GM21423 (cell line): ENCODE results near the gene RAPGEF6.
"Not testable (repeated sequence)": the region's sequence is repeated elsewhere in the genome, so short reads cannot be mapped to it uniquely, and the experiment has no call there.

Experiments
- ATAC-seq: cut with Tn5 transposase; IDR thresholded peaks from one replicate; pipeline ENCODE4 v1.9.1; 2021; ENCODE audit warnings: mild to moderate bottlenecking, moderate library complexity; ENCODE audit not compliant: unreplicated experiment

RAPGEF6 gene

DNA sequence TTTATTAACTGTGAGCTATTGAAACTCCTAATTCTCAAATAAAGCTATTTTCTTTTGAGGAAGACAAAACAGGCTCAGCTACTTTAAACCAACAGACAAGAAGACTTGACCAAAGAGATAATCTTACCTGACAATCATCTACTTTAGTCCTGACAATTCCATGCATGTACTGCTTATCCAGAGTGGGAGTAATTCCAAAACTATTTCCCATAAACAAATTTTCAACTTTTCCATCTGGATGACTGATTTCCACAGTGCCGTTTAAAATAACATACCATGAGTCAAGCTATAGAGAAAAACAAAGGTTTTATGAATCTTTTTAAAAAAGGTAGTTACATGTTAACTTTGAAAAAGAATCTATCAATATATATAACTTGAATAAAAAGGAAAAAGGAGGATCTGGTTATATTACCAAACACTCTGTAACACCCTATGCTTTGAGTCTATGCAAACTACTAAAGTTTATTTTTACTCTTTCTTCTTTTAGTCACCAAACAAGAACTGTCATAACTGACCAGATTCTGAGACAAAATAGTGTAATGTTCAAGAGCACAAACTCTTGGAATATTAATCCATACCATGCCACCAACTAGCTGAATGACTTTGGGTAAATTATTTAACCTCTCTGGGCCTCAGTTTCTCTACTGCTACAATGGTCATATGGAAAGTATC, 129.7 kb downstream of the RAPGEF6 start:
- ATAC-seq, result no peak

DNA sequence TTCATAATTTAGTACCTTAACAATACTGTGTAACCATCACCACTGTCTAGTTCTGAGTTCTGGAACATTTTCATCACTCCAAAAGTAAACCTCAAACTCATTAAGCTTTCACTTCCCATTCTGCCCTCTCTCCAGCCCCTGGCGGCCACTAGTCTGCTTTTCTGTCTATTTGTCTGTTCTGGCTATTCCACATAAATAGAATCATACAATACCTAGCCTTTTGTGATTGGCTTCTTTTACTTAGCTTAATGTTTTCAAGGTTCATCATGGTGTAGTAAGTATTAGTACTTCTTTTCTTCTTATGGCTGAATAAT, 138.7 kb downstream of the RAPGEF6 start:
- ATAC-seq, result peak; percentile 95

DNA sequence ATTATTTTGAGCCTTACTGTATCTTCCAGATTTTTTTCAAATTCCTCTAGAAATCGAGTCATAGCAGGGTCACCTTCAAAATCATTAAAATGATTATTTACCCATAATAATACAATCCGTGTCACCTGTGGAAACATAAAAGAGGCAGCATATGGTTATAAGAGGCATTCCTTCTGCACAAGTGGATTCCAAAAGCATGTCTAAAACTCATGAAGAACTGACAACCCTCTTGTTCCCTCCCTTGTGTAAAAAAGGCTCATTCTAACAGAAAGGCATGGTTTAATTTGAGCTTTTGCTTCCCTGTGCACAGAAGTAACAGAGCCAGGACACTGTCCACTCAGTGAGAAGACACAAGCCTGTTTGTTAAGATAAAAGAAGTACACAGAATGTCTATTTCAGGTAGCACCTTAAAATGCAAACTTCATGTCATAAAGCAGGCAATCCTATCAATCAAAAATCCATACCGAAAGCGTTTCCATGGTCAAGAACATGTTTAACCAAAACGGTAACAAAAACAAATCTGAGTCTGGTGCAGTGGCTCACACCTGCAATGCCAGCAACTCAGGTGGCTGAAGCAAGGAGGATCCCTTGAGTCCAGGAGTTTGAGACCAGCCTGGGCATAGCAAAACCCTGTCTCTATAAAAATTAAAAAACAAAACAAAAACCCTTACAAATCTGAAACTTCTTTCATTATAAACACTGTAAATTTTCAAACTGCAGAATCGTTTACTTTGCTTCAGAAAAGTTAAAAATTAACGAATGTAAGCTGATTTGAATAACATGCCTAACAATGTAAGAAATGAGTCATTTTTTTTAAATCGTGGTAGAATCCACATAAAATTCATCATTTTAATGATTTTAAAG, 139.3 kb downstream of the RAPGEF6 start:
- no peak for ATAC-seq

DNA sequence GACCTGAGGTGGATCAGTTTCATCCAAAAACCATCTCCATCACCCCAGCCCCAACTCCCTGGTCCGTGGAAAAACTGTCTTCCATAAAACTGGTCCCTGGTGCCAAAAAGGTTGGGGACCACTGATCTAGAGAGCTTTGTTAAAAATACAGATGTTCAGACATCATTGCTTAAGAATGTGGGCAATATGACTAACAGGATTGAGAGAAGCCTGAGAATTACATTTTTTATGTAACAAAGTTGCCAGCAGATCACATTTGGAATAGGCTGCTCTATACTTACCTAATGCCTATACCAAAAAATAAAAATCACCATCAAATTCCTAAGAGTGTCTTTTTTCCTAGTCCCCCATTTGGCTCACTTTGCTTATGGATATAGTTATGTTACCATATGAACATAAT, 143.3 kb downstream of the RAPGEF6 start:
- ATAC-seq, result no peak

DNA sequence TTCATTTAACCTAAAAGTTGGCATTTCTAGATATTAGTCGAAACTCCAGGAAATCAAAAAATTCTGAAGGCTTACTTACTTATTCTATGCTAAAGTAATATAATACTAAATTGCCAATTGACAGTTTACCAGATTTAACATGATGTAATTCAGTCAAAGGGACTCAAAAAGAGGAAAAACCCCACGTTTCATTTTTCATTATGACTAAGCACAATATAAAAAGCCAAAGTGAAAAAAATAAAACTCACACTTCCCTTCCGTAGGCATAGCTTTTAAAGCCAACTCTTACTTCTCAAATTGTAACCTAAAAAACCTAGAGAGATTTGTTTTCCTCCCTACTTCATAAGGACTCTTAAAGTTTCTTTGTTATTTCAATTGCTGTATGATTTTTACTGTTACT, 146.6 kb downstream of the RAPGEF6 start:
- ATAC-seq, result peak; percentile 91

DNA sequence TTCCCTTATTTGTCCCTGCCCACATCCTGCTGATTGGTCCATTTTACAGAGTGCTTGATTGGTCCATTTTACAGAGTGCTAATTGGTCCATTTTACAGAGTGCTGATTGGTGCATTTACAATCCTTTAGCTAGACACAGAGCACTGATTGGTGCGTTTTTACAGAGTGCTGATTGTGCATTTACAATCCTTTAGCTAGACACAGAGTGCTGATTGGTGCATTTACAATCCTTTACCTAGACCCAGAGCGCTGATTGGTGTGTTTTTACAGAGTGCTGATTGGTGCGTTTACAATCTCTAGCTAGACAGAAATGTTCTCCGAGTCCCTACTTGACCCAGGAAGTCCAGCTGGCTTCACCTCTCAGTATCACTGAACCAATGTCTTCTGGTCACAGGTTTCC, 147.7 kb downstream of the RAPGEF6 start:
- ATAC-seq, result not testable (repeated sequence)

DNA sequence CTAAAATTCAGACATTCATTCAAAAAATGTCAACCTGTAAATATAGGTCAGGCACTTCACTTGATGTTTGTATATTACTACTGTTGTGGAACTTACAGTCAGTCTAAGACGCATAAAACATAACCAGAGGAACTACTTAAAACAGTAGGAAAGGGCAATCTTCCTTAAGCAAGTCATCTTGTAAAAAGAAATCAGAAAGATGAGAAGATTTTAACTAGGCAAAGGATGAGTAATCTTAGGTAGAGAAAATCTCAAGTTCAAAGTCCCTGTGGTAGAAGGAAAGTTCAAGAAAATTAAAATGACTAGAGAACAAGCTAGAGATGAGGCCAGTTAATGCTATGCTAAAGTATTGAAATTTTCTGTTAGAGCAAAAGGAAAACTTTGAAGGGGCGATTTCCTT, 152.4 kb downstream of the RAPGEF6 start:
- ATAC-seq, result no peak

DNA sequence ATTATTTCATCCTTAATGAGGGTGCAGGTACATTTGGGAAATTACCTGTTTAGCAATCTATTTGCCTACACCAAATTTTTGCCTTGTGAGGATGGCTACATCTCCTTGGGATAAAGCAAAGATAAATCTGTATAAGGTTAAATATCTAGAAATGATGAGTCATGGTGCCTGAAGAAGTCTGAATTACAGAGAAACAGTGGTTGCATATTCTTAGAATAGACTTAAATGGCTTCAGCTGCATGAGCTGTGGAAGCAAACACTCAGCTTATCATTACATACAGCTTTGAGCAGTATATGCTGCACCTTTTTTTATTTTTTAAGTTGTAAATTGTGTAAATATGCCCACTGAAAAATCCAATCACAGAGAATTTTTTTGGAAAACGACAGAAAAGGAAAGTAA, 153.5 kb downstream of the RAPGEF6 start:
- no peak for ATAC-seq

DNA sequence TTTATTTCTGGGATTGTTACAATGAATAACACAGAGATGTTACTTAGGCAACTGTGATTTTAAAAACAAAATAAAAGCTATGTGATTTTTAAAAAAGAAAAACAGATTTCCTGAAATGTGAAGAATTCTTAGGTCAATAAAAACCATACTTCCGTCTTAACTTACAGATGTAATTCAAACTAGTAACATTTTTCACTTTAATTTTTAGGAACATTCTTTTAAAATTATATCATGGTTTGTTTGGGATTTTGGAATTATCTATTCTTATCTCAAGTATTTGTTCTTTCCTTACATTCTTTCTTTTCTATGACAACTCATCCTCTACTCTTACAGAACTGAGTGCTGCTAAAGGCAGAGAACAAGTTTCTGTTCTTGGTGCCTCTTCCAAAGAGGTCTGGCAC, 159.5 kb downstream of the RAPGEF6 start:
- ATAC-seq, result no peak

DNA sequence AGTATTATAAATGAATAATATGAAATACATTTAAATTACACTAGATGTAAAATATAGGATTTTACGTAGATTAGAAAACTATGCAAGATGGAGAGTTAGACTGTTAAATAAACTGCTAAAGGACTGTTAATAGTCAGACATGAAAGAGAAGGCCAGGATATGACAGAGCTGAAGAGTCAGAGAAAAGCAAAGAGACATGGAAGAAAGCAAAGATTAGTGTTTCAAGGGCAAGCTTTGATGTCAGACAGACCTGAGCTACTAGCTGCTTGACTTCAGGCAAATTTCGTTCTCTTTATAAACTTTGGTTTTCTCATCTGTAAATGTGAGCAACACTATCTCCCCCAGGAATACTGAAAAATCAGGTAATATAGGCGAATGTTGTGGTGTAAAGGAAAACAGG, 161.3 kb downstream of the RAPGEF6 start:
- no peak for ATAC-seq

DNA sequence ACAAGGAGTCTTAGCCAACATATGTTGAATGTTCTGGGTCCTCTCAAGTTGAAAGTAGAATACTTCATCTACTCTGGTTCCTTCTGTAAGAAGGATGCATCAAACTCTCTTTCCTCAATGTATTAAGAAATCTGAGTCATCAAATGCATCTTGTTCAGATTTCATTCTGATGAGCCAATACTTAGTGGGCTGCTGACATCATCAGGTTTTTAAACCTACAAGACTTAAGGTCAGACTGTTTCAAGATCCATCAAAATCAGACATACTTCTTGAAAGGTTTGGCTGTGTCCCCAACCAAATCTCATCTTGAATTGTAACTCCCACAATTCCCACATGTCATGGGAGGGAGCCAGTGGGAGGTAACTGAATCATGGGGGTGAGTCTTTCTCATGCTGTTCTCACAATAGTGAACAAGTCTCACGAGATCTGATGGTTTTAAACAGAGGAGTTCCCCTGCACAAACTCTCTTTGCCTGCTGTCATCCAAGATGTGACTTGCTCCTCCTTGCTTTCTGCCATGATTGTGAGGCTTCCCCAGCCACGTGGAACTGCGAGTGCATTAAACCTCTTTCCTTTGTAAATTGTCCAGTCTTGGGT, 168.8 kb downstream of the RAPGEF6 start:
- ATAC-seq, result no peak

DNA sequence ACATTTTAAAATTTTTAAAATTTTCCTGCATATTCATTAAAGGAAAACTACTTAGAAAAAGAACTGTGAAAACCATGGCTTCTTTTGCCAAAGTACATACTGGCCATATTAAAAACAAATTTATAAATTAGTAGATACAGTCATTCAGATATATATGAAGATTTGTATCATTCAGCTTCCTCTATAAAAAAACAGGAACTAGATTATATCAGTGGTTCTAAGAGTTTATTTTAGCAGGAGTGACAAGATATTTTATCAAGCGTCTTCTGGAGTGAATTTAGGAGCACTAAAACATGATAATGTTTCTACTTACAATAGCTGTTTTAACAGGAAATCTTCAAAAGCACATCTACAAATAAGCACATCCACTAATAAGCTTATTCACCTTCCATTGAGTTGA, 171.4 kb downstream of the RAPGEF6 start:
- ATAC-seq, result no peak

DNA sequence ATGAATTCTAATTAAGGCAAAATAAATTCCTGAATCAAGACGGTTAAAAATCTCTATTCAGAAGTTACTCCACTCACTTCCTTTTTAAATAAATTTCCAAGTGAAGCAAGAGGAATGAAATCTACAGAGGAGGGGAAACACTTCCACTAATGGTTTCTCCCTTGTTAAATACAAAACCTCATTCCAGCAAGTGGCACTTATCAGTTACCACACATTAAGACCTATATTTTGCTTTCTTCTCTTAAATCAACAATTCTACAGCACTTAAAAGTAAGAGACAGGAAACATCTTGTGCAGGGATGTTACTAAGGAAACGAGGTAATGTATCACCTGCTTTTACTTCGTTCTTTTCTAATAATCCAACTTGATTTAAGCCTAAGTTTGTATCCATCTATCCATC, 172.6 kb downstream of the RAPGEF6 start:
- ATAC-seq, result no peak

DNA sequence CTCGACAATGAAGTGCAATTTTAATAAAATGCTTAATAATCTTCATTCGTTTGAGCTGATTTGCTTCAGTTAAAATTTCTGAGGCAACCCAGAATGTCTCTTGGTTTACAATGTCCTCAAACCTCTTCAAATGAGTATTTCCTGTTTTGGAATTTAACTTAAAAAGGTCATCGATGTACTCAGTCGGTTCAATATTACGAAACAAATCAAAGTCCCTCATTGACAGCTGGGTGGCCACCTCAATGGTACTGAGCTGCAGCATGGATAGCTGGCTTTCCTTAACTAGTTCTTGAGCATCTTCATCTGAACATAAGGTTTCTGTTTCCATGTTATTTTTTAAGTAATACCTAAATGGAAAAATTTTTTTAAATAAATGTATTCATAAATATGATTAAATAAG, 173.3 kb downstream of the RAPGEF6 start:
- no peak for ATAC-seq

DNA sequence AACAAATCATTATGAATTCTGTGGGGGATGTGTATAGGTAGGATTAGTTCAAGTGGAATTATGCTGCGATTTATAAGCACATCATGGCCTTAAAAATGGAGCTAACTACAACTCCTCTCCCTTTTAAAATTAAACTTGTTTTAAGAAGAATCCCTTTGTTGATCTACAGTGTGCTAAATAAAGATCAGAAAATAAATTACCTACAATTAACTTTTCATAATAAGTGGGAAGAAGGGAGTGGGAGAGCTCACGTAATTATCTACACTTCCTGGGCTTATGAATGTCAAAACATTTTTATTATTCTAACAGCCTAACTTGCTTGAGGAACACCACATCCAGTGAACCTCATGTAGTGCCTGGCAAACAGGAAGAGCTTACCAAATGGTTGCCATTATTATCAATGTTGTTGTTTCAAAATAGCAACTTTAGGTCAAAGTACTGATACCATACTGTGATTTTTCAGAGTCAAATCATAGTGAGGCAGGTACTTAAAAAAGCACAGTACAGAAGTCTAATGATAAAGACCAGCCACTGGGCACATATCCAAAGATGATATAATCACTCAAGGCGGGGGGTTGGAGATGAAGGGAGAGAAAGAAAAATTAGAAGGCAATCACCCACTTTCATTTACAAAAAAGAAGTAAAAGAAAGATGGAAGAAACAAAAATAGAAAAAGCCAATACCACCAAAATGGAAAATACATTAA, 174.0 kb downstream of the RAPGEF6 start:
- no peak for ATAC-seq

DNA sequence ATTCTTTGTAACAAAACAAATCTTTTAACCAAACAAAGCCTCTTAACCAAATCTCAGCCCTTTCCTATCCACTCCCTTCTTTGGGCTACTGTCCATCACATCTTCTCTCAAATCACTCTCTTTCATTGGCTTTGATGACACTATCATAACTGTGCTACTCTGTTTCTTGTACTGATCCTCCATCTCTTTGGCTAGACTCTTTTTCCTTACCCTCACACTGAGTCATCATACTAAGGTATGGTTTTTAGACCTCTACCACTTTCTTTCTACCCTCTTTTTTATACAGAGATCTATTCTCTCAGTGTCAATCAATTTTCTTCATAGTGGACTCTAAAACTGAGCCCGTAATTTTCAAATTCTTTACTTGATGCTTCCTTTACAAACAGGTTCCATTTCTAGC, 174.9 kb downstream of the RAPGEF6 start:
- ATAC-seq, result no peak

DNA sequence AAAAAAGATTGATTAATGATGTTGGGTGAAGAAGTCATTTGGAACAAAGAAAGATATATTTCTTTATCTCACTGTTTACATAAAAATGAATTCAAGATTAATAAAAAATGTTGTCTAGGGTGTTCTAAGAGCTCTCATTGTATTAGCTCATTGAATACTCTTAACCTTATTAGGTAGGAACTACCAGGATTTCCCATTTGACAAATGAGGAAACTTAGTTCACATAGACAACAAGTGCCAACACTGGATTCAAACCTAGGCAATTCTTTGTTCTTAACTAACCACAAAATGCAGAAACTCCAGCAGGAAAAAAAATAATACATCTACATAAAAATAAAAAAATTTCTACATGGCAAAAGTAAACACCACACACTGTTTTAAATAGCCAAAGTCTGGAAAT, 175.8 kb downstream of the RAPGEF6 start:
- no peak for ATAC-seq

DNA sequence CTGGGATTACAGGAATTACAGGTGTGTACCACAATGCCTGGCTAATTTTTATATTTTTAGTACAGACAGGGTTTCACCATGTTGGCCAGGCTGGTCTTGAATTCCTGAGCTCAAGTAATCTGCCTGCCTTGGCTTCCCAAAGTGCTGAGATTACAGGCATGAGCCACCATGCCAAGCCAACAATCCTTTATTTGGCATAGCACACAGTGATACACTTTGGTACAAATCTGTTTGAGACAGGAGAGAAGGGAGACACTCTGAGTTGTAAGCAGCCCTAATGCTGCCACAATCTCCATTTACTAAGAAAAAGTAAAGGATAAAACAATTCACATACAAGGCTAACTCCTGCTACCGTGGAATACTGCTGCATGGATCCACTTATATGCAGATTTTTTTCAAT, 177.8 kb downstream of the RAPGEF6 start:
- ATAC-seq, result no peak

DNA sequence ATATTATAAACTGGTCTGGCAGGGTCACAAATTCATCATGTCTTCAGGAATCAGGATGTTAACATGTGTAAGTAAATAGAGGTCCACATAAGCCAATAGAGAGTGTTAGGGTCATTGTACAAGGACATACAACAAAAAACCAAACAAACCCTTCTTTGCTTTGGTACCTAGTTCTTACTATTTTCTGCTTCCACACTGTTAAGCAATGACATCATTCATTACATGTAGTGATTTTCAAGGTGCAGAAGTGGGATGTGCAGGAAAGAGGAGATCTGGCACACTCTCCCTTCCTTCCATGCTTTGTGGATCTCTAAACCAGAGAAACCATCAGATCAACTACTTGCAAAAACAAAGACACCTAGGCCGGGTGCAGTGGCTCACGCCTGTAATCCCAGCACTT, 184.1 kb downstream of the RAPGEF6 start:
- no peak for ATAC-seq

DNA sequence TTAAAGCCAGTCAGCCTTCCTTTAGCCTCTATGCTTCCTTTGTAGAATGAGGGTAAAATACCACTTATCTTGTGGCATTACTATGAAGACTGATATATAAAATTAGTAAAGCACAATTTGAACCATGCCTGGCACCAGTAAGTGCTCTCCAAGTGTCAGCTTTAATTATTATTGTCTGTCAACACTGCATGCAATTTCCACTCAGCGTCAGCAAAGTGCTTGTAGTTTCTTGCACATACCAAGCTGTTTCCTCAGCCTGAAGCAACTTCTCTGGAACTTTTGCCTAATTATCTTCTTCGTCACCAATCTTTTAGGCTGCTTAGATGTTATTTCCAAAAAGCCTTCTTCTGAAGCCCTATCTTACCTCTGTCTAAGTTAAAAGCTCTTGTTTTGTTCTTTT, 193.8 kb downstream of the RAPGEF6 start:
- no peak for ATAC-seq

DNA sequence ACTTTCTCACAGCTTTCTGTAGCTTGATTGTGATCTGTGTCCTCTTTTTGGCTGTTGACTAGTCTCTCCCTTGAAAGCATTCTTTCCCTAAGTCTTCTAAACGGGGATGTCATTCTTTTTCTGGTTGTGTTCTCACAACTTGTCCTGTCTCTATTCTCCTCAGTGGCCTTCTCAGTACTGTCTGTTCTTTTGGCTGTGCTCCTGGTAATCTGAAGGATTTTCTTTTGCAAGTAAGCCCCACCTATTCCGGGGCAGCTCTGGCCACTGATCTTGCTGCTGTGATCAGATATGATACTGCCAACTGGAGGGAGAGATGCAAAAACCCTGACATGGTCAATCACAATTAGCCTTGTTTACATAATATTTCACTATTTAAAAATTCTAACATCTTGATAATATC, 198.9 kb downstream of the RAPGEF6 start:
- no peak for ATAC-seq

DNA sequence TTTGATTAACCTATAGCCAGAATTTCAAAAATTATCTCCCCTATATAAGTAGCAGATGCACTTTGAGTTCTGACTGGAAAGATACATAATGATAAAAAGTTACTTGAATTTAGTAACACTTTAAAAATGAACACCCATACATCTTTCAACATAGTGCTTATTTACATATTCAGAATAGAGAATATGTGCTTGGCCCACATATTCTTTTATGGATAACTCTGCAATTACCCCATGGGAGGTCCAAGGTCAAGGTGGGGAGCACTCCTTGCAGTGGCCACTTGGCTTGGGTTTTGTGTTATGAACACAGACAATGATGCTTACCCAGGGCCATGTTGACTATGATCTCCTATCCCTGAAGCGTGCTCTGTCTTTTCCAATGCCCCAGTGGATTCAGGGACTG, 201.9 kb downstream of the RAPGEF6 start:
- ATAC-seq, result no peak
